GM18519 (cell line): ENCODE results near the gene CBL.

ENCODE experiments used
- ATAC-seq: cut with Tn5 transposase; IDR thresholded peaks from one replicate; pipeline ENCODE4 v1.9.1; 2021; ENCODE audit warnings: mild to moderate bottlenecking, moderate library complexity; ENCODE audit not compliant: unreplicated experiment, low FRiP score

CBL gene

DNA sequence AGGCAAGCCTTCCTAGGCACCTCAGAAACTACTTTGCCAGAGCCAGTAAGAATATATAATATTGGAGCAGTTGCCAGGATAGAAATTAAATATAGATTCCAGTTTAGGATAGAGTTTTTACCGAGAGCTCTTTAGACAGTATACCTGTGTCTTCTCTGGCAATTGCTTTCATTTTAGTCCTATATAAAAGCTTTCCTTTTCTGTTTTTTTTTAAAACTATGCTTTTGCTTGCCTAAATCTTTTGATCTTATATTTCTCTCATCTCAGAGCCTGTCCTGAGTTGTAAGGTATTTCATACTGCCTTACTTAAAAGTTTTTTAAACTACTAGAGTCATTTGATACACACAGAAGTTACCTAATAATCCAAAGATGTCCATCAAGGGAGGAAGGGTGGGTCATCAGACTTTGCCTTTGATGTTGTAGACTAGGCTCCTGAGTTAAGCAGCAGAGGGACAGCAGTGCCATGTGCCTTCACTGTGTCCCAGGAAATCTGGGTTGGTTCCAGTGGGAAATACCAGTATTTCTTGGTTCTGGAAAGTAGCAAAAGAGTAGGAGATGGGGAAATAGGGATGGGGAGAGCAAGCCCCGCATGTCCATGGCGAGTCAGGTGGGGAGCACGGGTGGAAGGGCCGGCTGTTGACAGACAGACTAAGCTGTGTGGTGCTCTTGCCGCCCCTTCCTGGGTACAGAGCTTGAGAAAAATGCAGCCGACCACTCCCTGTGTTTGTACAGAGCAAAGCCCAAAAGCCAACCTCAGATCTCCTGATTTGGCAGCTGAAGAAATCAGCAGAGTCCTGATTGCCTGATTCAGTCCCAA is 99.6 kb downstream of the CBL start:
- ATAC-seq: no peak

DNA sequence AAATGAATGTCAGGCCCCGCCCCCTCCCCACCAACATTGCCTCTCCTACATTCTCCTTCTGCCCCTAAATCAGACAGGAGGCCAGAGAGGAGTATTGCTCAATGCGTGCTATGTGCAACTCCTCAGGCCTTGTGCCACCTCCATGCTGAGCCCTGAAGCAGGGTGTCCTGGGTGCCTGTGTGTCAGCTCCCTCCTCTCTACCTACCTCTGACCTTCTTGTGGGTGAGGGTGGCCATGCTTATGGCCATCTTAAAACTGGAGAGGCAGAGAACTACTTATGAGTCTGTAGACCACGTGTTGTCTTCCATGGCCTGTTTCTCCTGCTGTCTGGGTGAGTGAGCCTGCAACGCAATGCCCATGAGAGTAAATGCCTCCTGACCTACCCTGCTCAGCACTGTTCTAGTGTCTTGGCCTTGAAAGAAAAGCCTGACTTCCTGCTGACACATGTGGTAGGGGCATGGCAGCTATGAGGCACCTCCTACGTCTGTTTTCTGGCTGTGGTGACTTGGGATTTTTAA is 100.3 kb downstream of the CBL start:
- ATAC-seq: no peak

DNA sequence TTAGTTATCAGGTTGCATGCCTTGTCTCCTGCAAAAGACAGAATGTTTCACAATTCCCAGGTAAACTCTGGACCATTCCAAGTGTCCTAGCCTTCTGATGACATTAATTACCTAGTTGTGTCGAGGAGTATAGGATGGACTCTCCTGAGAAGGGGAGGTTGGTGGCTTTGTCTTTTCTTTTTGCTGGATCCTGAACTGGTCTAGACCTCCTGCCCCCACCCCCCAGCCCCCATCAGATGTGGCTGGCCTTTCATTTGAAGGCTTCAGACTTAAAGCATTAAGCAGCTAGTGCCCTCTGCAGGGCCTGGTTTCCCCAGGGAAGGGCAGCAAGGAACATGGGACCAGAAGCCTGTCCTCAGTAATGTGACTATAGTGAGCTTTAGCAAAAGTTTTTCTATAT is 101.1 kb downstream of the CBL start:
- ATAC-seq: no peak

DNA sequence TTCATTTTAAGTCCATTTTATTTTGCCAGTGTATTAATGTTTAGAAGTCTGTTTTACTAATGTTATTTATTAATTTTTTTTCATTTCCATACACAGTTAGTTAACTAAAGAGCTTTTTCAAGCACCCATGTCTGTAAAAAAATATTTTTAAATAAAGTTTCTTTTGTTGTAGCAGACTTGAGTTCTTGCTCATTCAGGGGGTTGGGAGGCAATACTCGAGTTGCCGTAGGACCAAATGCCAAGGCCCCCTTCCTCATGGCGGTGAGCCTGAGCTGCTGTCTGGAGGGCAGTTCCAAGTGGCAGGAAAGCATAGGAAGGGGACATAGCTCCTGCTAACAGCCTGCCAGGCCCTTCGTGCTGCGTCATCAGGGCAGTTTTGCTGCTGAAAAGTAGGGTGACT is 101.8 kb downstream of the CBL start:
- ATAC-seq: no peak

DNA sequence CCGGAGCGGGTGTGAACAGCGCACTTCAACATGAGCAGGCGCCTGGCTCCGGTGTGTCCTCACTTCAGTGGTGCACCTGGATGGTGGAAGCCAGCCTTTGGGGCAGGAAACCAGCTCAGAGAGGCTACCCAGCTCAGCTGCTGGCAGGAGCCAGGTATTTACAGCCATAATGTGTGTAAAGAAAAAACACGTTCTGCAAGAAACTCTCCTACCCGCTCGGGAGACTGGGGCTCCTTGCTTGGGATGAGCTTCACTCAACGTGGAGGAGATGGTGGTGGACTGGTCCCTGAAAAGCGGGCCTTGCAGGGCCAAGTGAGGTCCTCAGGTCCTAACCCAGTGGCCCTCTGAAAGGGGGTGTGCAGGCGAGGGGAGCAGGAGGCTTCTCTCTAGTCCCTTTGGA is 103.3 kb downstream of the CBL start:
- no peak for ATAC-seq

DNA sequence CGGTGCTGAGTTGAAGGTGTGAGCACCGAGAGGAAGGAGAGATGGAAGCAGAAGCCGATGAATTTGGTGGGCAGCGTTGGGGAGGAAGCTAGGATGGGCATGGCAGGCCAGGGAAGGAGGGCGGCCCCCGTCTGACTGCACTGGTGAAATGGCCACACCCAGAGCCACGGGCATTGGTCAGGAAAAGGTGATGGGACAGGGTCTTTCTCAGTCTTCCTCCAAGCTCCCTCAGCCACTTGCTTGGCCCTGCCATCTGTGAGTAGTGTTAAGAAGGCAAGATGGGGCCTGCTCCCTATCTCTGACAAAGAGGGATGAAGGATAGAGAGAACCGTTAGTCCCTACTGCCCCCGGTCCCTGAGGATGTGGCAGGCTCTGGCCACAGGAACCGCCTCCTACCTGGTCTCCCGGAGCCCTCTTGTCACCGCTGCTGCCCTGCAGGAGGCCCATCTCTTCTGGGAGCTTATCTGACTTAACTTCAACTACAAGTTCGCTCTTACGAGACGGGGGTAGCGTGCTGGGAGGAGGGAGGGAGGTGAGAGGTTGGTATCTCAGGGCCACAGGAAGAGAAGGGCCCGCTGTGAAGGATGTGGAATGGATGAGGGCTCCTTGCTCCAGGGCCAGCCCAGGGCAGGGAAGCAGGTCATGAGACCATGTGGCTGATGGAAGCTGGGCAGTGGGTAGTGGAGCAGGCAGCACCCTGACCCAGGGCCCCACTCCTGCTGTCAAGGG is 104.0 kb downstream of the CBL start:
- ATAC-seq: no peak

DNA sequence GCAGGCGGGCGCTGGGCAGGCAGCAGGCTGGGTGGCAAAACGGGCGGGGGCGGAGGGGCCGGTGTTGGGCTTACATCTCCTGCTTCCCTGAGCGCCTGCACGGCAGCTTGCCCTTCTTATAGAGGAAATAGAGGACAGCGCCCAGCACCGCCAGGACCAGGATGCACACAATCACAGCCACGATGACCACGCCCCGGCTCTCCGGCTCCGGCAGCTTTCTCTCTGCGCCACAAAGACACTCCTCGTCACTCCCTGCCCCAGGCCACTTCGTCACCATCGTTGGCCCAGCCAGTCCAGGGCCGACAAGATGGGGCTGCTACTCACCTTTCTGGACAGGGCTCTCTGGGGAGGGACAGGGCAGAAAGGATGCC is 104.5 kb downstream of the CBL start:
- no peak for ATAC-seq

DNA sequence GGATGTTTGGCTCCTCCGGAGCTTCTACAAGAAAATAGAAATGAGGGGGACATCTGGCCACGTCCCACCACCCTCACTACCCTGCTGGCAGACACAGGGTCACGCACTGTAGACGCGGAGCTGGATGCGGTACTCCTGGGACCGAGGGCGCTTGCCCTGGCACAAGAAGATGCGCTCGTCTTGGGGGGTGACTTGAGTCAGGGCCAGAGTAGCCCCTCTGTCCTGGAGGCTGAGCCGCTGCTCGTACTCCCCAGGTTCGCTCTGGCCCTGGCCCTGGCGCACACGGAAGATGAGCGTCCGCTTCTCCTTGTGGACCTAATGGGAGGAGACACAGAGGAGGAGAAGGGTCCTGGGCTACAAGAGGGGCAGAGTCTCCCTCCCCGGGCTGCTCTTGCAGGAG is 108.6 kb downstream of the CBL start:
- no peak for ATAC-seq

DNA sequence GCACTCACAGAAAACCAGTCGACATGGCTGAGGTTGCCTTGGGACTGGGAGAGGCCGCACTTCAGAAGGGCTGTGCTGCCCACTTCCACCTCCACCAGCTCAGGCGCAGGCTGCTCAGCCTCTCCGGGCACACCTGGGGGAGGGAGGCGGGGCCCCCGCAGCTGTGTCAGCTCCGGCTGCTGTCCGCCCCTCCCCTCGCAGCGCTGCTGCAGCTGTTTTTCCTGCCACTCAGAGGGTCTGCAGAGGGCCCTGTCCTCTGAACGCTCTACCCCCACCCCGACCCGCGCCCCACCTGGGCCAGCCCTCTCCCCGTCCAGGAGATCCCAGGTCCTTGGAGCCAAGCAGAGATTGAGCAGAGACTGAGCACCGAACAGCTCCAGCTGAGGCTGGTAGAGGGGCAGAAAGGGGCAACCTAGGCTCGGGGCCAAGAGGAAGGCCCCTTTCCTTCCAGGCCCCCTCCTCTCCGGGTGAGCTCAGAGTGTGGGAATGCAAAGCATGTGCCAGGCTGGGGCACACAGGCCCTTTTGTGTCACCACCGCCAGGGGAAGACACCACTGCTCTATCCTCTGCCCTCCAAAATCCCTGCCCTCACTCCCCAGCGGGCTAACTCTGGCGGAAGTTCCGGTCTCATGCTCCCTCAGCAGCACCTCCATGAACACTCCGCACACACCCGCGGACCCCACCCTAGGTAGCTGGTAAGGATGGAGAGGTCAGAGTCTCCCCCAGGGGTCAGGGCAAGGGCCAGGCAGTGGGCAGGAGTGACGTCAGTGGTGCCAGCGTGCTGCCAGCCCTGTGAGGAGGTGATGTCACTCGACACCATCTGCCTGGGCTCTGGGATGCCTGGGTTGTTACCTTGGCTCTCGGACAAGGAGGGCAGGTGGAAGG is 109.2 kb downstream of the CBL start:
- ATAC-seq: no peak

DNA sequence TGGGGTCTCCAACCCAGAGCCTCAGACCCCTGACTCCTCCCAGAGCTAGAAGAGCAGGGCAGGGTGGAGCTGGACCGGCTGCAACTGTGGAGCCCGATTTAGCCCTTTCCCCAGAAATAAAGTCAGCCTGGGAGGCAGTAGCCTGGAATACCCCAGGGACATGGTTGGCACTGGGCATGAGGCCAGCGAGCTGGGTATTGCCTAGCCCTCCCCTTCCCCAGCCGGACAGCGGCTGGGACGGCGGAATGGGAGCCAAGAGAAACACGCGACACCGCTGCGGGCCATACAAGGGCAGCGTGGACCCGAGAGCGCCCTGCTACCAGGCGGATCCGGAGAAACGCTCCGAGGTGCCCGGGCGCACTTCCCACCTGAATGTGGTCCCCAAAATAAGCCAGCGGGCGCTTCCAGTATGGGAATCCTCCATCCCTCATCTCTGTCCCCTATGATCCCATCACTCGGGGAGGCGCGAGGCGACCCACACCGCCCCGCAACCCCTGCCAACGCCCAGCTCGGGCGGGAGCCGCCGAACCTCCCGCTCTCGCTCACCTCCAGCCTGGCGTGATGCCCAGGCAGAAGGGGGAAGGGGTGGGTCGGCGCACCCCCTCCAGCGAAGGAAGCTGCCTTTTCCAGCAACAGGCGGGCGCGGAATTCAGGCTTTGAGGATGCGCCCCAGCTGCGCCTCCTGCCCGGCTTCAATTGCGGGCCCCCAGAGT is 110.0 kb downstream of the CBL start:
- ATAC-seq: no peak

DNA sequence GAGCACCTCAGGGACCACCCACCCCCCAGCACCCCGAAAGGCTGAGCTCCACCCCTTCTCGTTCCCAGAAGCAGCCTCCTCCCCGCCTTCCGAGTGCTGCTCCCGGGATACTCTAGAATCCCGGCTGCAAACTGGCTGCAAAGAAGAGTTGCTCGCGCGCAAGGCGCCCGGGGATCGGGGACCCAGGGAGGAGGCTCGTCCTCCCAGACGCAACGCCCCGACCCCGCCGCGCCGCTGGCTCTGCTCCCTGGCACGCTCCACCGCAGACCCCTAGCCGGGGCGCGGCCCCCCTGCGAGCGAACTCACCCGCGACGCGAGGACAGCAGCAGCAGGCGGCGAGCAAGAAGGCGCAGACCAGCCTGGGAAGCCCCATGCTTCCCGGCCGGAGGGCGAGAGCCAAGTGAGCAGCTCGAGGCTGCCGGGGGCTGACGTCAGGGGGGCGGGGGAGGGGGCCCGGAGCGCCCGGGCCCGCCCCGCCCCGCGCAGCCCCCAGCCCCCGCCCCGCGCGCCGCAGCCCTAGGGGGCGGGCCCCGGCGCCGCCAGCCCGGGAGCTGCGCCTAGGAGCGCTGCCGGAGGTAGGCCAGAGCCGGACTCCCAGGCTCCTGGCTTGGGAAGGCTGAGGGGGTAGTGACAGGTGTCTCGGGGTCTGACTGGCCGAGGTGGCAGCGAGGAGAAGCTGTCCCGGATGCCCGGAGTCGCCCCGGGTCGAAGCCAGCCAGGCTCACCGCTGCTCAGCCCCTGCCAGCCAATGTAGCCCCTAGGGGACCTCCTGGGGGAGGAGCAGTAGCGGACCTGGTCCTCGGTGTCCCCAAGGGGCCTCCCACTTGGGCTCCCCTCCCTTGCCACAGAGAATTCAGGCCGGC is 110.8 kb downstream of the CBL start, which contains the start of gene MCAM:
TSS of gene MCAM (minus strand) at position 402 of the 863 bp plus-strand sequence. CDS start at position 373, 29 bp downstream.
- ATAC-seq: no peak

DNA sequence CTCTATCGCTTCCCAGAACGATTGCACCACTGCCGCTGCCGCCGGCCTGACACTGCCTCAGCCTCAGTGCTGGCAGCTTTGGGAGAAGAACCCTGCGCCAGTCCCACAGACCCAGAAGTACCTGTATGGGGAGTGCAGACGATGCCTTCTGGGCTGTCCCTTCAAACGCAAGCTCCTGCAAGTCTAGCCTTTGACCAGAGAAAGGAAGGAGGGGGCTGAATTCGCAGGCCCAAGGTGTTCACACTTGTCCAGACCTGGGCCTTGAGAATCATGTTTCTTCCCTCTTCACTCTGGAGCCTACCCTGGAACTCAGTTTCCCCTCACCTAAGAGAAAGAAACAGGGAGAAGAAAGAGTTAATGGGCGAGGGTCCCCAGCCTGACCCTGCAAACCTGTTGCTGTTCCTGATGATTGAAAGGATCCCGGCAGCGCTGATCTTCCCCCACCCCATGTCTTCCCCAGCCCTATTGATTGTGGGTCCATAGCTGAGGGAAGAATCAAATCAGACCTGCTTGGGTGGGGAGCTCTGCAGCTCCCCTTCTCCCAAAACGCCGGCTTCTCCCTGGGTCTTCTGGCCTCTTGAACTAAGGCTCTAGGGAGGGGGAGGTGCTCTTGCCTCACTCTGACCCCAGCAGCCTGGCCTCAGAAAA is 111.6 kb downstream of the CBL start:
- no peak for ATAC-seq

DNA sequence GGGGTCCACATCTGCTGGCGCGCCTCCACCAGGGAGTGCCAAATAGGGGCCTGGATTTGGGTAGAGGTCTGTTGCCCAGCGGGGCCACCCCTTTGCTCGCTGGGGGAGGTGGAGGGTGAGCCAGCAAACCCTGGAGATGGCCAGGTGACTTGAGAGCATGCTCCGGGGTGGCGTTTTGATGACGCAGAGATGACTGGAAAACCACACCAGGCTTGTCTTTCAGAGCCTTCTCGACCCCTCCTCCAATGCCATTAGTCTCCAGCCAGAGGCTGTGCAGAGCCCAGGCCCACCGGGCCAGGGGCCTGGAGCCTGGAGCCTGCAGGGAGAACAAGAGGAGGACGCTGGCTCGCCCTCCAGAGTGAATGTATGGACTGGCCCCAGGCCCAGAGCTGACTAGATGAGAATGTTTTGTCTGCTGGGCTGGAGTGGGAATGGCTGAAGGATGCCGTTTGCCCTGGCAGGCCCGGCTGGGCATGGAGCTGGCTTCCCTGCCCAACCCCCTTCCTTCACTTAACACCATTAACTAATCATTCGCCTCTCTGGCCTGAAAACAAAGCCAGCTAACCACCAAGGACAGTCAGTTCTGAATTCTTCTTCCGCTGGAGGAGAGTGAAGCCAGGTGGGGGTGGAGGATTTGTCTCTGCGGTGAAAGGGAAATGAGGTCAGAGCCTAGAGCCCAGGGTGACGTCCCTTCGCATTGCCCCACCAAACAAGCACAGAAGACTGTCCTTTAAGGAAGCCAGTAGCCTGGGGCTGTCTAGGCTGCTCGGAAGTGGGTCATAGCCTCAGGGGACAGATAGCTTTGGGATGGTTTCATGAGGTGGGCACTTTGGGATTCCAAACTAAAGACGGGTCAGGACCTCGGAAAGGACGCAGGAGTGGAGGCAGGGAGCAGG is 112.3 kb downstream of the CBL start:
- ATAC-seq: no peak

DNA sequence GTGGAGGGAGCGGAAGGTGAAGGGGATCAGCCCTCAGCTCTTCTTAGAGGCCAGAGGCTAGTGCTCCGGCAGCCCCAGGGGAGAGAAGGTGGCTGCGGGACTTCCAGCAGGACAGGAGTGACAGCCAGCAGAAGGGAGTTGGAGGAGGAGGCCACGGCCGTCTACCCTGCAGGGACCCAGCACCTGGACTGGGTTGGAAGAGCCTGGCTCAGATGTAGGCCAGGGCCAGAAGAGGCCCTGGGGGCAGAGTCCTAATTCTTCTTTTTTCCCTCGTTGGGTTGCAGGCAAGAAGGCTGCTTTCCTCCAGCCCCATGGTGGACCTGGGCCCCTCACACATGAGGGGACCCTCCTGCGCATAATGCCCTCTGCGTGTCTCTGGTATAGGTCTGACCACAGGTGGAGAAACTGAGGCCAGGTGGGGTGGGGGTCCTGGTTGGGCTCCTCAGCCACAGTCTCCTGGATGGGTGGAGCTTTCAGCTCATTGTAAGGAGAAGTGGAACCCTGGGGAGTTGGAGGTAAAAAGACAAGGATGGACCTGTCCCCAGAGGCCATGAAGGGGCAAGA is 113.1 kb downstream of the CBL start:
- ATAC-seq: no peak

DNA sequence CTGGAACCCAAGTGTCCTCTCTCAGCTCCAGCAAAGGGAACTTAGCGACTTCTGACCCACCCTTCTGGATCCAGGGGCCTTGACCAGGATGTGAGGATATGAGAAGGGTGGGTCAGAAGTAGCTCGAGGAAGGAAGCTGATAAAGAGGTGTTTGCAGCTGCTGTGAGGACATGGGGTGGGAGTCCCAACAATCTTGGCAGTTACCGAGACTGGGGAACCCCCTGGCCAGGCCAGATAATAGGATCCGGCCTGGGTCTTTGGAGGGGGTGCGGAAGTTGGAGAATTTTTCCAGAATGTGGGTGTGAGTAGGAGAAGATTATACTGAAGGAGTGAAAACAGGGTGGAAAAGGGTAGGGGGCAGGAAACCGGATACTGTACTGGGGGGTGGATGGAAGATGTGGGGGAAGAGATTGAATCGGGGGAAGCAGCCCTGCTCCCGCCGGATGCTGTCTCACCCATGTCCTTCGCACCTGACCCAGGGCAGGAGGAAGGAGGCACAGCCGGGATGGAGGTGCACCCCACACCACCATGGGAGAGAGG is 113.6 kb downstream of the CBL start:
- ATAC-seq: no peak

DNA sequence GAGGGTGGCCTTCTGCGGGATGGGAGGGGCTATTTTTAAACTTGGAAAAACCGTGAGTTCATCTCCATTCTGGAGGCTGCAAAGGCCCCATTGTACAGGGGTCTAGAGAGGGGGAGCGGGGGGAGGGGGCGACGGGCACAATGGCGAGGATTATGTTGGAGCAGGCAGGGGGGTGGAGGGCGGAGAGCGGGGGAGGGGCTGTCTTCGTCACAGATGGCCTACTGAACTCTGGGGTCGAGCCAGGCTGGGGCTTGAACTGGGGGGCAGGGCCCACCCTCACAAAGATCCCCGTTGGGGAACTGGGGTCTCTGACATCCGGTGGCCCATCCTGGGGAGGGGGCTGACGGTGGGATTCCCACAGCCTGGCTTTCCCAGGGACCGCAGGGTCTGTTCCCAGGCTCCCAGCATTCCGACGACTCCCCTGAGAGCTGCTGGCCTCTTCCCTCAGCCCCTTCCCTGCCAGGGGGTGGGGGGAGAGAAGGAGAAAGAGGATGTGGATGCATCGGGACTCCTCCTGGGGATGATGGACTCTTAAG is 114.2 kb downstream of the CBL start:
- ATAC-seq: no peak
